HL-60 (cell line): Measurements from ENCODE around the gene KCNJ12.

ENCODE experiments used
- POLR2AphosphoS5 ChIP-seq: IDR thresholded peaks from 2 replicates; pipeline ENCODE4 v1.6.1; 2012; ENCODE audit warnings: low read depth
- TF ChIP-seq, protein P1 (sequence below): IDR thresholded peaks from one replicate; pipeline ENCODE4 v1.5.1; 2011; ENCODE audit warnings: low read length, control low read depth, inconsistent platforms; ENCODE audit not compliant: insufficient read depth

DNA sequence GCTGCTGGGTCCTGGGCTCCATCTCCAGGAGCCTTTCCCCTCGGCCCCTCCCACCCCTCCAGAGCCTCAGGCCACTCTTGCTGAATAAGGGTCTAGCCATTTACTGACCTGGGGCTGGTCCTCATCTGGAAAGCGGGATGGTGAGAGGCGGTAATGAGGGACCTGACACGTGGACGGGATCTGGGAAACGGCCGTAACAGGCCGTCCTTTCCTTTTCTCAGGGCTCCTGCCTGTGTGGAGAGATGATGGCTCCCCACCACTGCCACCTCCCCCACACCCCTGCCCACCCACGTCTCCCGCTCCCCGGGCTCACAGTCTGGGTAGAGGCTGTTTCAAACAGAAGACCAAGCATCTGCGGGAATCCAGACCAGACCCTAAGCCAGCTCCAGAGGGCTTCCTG lies 20.6 kb upstream of the KCNJ12 start:
- TF ChIP-seq, protein P1, sequence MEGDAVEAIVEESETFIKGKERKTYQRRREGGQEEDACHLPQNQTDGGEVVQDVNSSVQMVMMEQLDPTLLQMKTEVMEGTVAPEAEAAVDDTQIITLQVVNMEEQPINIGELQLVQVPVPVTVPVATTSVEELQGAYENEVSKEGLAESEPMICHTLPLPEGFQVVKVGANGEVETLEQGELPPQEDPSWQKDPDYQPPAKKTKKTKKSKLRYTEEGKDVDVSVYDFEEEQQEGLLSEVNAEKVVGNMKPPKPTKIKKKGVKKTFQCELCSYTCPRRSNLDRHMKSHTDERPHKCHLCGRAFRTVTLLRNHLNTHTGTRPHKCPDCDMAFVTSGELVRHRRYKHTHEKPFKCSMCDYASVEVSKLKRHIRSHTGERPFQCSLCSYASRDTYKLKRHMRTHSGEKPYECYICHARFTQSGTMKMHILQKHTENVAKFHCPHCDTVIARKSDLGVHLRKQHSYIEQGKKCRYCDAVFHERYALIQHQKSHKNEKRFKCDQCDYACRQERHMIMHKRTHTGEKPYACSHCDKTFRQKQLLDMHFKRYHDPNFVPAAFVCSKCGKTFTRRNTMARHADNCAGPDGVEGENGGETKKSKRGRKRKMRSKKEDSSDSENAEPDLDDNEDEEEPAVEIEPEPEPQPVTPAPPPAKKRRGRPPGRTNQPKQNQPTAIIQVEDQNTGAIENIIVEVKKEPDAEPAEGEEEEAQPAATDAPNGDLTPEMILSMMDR, result no peak
- TF ChIP-seq POLR2AphosphoS5, result no peak
